Peyer's patch (tissue), 4 donors: Measurements from ENCODE around the gene TMEM18.

Experiments
- CTCF ChIP-seq, 6 experiments: fragments of 450-650 bp in 4 of 6; fragments of 200-600 bp in 2 of 6; sonication (generic) in 1 of 6; IDR thresholded peaks; one replicate each; pipeline ENCODE4 v1.5.1; 2017 to 2019; ENCODE audit warnings: antibody characterized with exemption in 6 of 6, mild to moderate bottlenecking in 3 of 6, moderate library complexity in 1 of 6
- POLR2A ChIP-seq, 2 donors: fragments of 450-650 bp; IDR thresholded peaks; one replicate each; pipeline ENCODE4 v1.5.1; 2017; ENCODE audit warnings: antibody characterized with exemption in 2 of 2, mild to moderate bottlenecking in 2 of 2, moderate library complexity in 2 of 2

- TF ChIP-seq CTCF (IDR thresholded peaks at IDR 0.05) (peak; percentile 43 to 82 (median 75)), POLR2A (IDR thresholded peaks at IDR 0.05) (no peak)
Measured at GRCh38 chr2:636641-637405, 40.4 kb downstream of the TMEM18 start.
